Endometrial microvascular endothelial cells (primary cell): ENCODE data around the gene FAT1. TPM values are rescaled to one million over a fixed set of nuclear protein-coding genes. Genes with fewer than 3 reads are reported as not detected.
"Not testable (repeated sequence)": the region's sequence is repeated elsewhere in the genome, so short reads cannot be mapped to it uniquely, and the experiment has no call there.

ENCODE experiments used
- in situ Hi-C: cut with HindIII; loops from 2 replicates; pipeline ENCODE4 v1.10.0; 2017; ENCODE audit warnings: low sequenced_read_pairs, low pct_unique_long_range_greater_than_20kb; ENCODE audit errors: inconsistent ontology term
- total RNA-seq: library from RNA; depleted of rRNA; stranded (reverse); fragments of >200 nt; gene quantifications from one replicate; pipeline ENCODE4 v1.2.3, GENCODE V29; 2015; ENCODE audit errors: inconsistent ontology term

FAT1 gene, protein sequence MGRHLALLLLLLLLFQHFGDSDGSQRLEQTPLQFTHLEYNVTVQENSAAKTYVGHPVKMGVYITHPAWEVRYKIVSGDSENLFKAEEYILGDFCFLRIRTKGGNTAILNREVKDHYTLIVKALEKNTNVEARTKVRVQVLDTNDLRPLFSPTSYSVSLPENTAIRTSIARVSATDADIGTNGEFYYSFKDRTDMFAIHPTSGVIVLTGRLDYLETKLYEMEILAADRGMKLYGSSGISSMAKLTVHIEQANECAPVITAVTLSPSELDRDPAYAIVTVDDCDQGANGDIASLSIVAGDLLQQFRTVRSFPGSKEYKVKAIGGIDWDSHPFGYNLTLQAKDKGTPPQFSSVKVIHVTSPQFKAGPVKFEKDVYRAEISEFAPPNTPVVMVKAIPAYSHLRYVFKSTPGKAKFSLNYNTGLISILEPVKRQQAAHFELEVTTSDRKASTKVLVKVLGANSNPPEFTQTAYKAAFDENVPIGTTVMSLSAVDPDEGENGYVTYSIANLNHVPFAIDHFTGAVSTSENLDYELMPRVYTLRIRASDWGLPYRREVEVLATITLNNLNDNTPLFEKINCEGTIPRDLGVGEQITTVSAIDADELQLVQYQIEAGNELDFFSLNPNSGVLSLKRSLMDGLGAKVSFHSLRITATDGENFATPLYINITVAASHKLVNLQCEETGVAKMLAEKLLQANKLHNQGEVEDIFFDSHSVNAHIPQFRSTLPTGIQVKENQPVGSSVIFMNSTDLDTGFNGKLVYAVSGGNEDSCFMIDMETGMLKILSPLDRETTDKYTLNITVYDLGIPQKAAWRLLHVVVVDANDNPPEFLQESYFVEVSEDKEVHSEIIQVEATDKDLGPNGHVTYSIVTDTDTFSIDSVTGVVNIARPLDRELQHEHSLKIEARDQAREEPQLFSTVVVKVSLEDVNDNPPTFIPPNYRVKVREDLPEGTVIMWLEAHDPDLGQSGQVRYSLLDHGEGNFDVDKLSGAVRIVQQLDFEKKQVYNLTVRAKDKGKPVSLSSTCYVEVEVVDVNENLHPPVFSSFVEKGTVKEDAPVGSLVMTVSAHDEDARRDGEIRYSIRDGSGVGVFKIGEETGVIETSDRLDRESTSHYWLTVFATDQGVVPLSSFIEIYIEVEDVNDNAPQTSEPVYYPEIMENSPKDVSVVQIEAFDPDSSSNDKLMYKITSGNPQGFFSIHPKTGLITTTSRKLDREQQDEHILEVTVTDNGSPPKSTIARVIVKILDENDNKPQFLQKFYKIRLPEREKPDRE (N-terminal part only)
- 5.7 TPM for total RNA-seq

DNA sequence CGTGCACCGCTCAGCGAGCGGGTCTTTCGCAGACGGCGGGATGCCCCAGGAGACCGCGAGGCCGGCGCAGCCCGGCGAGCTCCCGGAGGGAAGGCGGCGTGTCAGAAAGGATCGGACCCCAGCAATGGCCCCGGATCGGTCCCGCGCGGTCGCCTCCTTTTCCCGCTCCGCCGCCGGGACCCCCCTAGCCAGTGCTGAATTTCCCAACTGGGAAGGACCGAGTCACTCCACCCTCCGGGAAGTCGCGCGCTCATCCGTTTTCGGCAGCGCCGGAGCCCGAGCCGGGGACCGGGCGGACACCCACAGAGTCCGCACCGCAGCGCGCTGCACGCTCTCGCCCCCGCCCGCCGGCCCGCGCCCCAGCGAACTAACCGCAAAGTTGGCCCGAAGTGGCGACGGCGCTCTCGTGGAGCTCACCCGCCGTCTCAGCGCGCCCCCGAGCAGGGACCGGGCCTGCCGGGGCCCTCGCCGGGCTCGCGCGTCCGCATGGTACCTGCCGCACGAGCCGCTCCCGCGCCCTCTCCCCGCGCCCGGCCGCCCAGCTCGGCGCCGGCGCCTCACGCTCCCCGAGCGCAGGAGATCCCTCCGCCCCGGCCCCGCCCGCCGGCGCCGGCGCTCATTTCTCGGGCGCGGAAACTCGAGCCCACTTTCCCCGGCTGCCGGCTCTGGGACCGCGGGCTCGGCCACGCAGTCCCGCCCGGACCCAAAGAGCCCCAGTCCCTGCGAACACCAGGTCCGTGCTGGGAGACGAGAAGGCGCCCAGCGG lies at the start of gene FAT1:
Gene FAT1 (minus strand): TSS at position 565 of the 766 bp plus-strand sequence. CDS start 14,029 bp downstream, outside the sequence.
- in situ Hi-C loops: no loop called here

DNA sequence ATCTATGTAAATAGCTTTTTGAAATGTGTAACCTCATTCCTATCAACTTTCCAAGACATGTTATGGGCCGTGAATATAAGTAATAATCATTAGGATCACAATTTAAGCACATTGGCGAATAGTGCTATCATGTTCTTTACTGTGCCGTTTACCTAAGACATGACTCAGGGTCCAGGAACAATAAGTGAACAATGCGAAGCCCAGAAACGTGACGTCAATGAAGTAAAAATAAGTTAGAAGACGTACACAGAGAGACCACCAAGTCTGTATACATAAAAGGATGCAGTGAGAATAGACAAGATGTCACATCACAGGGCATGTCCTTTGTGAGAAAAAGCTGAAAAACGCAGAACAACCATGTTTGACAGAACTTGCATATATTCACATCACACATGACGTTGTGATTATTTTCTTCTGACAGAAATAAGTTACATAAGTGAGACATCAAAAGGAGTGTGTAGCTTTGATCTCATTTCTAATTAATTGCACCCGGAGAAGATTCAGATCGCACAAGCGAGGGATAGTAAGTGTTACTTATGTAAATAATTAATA lies 49.4 kb upstream of the FAT1 start:
- in situ Hi-C loops: no loop called here

DNA sequence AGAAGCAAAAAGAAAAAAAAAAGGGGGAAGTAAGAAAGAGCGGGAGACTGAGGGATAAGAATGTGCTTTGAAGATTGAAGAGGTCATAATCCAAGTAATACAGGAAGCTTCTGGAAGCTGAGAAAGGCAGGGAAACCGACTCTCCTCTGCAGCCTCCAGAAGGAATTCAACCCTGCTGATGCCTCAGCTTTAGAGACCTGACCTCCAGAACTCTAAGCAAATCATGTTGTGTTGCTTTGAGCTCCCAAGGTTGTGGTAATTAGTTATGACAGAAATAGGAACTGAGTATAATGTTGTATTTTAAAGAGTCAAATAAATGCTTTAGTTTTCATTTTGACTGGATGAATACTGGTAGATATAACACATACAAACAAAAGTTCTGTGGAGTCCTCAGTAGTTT lies 48.0 kb upstream of the FAT1 start:
- in situ Hi-C loops: no loop called here

DNA sequence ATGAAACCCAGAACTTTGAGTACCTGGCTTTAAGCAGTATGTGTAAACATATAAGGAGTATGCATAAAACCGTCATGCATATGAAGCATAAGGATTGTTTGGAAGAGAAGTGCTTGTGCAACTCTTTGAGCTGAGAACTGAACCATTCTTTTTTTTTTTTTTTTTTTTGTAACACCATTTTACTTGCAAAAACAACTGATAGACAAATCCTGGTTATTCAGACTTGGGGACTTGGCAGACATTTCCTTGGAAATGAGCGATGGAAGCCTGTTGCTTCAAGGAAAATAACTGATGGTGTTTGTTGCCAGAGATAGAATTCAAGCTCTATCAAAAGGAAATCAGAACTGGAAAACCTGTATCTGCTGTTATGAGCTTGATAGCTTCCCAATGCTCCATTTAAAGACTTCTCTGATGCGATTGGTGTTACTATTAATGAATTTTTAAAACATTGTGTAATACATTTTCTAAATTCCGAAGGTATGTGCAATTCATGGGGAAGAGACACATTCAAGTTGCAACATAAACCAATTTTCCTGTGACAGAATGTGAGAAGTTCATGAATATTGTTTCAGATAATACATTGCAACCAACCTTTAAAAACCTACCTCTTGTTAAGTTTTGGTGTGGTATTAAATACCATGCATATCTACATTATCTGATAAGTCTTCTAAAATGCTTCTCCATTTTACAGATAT lies 47.0 kb upstream of the FAT1 start:
- in situ Hi-C loops: no loop called here

DNA sequence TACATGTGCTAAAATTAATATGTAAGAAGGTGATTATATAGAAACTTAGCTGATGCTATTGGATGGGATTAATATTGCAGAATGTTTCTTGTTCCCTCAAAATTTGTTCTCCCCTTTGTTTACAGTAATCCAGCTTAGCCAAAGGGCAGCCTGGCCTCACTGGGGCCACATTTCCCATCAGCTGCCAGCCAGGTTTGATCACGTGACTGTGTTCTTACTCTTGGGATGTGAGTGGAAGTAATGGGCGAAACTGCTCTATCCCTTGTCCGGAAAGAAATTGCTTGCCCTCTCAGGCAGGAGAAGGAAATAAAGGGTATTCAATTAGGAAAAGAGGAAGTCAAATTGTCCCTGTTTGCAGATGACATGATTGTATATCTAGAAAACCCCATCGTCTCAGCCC lies 44.1 kb upstream of the FAT1 start:
- in situ Hi-C loops: no loop called here

DNA sequence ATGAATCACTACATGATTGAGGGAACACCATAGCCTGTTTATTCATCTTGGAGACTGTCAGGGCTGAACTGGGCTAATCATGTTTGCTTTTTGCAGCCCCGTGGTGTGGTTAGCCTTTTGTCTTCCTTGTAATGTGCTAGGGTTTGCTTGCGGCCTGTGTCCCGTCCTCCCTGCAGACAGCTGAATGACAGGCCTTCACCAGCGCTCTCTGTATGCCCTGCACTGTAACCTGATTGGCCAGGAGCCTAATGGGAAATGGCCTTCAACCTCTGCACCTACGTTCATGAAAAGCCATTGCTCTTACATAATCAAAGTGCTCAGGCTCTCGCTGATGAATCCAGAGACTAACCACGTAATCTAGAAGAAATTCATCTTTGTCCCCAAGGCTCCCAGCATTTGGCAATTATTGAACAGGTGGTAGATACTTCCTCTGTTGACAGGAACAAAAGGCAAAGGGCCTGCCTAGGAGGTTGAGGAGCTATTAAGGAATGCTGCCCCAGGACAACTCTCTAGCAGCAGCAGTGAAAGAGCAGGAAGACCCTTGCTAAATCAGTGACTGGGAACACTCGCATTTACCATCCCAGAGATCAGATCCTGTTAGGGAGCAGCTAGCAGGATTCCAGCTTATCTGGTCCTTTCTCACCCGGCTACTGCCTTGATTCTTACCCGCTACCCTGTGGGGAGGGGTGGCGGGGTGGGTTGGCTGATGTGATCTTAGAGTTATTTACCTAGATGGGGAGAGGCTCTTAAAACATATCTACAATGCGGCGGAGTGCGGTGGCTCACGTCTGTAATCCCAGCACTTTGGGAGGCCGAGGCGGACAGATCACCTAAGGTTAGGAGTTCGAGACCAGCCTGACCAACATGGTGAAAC lies 42.3 kb upstream of the FAT1 start:
- in situ Hi-C loops: no loop called here

DNA sequence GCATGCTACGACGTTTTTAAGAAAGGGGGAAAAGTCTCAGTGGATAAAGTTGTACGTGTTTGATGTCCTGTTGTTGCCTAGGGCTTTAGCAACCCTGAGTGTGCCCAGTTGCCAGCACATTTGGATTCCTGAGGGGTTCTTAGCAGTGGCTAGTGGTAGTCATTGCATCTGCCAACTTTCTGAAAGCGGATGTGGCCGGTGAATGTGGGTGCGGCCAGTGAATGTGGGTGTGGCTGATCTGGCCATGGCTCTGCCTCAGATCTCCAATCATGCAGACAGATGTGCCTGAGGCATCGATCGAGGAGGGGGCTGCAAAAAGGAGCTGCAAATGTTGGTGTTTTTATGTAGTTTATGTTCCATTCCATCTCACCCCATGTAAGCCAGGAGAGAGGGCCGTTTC lies 41.5 kb upstream of the FAT1 start:
- in situ Hi-C loops: no loop called here

DNA sequence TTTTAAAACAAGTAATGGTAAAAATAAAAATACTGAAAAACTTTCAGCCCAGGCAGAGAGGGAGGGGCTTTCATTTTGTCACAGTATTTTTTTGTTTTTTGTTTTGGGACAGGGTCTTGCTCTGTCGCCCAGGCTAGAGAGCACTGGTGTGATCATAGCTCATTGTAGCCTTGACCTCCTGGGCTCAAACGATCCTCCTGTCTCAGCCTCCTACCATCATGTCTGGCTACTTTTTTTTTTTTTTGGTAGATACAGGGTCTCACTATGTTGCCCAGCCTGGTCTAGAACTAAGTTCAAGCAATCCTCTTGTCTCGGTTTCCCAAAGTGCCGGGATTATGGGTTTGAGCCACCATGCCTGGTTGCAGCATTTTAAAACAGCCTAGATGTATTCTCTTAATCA lies 40.8 kb upstream of the FAT1 start:
- in situ Hi-C loops: no loop called here

DNA sequence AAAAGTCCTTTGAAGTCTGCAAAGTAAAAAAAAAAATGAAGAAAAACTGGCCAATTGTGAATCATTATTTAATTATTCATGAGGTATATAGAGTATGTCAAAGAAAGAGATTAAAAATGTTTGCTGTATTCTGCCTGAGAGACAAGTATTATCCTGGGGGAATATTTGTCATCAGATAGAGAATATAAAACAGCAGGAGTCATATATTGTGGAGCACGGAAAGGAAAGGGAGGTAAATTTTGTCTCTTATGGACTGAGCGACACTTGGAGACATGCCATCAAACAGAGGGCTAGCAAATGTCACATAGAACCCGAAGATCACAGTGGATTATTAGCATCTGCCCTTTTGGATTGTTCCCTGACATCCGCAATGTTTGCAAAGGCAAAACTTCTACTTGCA lies 39.2 kb upstream of the FAT1 start:
- in situ Hi-C loops: no loop called here

DNA sequence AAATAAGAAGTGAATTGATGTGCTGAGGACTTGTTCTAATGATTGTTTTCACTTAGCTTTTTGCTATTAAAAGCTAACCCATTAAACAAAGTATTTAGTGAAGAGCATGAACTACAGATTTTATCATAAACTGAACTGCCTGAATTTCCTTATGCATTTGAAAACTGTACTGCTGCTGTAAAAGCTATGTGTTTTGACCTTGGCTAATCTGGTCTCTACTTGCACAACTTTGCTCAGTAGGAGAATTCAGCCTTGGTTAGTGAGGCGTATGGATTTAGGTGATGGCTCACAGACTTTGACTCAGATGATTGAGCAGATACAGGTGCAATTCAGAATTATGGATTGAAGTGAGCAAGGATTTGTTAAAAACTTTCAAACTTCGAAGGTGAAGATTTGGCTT lies 38.7 kb upstream of the FAT1 start:
- in situ Hi-C loops: no loop called here

DNA sequence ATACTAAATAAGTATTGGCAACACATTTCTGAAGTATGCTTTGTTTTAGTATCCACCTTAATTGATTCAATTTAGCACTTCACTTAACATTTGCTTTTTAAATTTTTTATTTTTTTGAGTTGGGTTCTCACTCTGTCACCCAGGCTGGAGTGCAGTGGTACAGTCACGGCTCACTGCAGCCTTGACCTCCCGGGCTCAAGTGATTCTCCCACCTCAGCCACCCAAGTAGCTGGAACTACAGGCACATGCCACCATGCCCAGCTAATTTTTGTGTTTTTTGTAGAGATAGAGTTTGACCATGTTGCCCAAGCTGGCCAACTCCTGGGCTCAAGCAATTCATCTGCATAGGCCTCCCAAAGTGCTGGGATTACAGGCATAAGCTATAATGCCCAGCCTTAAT lies 38.3 kb upstream of the FAT1 start:
- in situ Hi-C loops: not testable (repeated sequence)

DNA sequence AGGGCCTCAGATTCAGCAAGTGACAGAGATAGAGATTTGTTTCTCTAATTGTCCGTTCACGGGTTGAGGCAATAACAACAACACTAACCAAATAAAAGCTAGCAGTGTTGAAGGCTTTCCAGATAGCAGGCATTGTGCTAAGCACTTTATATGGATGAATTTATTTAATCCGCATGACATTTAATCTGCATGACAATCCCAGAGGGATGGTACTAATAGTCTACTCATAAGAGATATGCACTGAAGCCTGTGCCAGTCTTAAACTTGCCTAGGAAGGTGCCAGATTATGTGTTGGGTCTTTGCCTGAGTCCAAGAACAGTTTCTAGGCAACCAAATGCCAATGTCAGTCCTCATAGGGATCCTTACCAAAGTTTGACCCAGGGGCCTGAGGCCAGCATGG lies 37.7 kb upstream of the FAT1 start:
- in situ Hi-C loops: no loop called here

DNA sequence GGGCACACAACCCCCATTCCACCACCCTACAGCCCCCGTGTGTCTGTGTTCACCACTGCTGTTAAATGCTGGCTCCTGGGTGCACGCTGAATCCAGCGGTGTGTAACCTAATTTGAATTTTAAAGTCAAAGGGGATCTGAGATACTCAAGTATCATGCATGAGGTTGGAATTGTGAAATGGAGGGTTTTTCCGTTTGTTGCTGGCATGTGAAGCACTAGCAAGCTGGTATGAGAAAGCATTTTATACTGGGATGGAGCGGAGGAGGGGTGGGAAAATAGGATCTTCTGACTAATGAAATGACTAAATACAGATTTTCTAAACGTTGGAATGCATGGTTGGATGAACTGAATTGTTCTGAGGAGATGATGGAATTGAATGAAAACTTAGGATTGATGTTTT lies 36.9 kb upstream of the FAT1 start:
- in situ Hi-C loops: no loop called here

DNA sequence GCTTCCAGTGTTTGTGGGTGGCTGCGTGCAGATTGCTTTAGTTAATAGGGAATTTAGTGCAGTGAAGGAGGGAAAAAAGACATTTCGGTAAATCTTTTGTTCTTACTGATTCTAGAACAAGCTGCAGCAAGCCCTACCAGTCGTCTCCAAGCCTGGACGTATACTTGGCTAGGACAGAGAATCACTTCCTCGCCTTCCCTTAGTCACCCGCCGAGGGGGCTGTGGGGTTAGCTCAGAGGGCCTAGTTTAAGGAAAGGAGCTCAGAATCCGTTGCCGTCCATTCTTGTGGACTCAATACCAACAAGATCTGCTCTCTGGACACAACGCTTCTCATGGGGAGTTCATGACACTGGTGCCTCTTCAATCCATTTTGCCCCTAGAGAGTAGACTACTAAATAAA lies 36.3 kb upstream of the FAT1 start:
- in situ Hi-C loops: no loop called here

DNA sequence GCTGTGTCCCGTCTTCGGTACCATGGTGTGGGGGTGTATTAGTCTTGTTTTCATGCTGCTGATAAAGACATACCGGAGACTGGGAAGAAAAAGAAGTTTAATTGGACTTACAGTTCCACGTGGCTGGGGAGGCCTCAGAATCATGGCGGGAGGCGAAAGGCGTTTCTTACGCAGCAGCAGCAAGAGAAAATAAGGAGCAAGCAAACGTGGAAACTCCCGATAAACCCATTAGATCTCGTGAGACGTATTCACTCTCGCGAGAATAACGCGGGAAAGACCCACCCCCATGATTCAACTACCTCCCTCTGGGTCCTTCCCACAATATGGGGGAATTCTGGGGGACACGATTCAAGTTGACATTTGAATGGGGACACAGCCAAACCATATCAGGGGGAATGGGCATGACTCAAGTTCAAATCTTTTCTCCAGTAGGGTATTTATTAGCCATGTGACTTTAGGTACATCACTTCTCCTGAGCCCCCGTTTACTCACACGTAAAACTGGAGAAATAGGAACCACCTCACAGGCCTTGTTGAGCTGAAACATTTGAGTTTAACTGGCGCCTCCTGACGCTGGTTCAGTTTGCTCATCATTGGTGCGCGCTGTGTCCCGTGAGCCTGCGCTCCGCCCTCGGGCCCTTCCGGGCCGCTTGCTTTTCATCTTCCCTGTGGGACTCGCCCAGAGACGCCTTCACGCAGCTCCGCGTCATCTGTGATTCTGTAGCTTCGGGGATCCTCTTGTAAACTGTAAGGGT lies 35.5 kb upstream of the FAT1 start:
- in situ Hi-C loops: no loop called here

DNA sequence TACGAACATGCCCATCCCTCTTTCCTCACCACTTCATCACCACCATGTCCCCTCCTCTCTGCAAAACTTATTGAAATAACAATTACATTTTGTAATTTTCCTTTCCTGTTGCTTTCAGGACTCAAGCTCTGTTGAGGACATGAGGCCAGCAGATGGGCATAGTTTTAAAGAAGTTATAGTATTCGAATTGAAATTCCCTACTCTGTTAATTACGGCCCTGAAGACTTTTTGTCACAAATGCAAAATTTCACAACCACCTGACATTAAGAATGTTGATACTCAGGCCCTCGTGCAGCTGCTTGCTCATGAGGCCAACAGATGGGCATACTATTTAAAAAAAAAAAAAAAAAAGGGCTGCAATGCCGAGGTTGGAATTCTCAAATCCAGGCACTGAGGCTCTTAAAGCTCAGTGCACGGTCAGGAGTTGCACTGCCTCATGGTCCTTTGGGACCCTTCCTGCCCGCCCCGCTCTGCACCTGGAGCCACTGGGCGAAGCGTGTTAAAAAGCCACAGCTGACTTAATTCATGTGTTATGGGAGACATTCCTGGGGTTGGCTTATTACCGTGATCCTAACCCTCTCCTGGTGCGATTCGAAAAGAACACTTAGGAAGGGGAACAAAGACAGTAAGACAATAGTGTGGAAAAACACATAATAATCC lies 34.2 kb upstream of the FAT1 start:
- in situ Hi-C loops: no loop called here
